CD4-positive, alpha-beta T cell treated with Interleukin-4 for 4 hours (primary cell): ENCODE results near the gene SLC9A4.

ENCODE experiments used
- DNase-seq: peaks from one replicate; pipeline ENCODE4 v3.0.0-alpha.2; 2020

Gene SLC9A4

GRCh38 chr2:102504833-102505232 is 31.8 kb downstream of the SLC9A4 start:
- DNase-seq, result no peak

GRCh38 chr2:102505290-102505689 is 32.3 kb downstream of the SLC9A4 start:
- DNase-seq, result no peak

GRCh38 chr2:102506743-102507142 is 33.7 kb downstream of the SLC9A4 start:
- DNase-seq, result no peak

GRCh38 chr2:102508863-102509262 is 35.8 kb downstream of the SLC9A4 start:
- DNase-seq, result no peak

GRCh38 chr2:102509749-102510148 is 36.7 kb downstream of the SLC9A4 start:
- no peak for DNase-seq

GRCh38 chr2:102510791-102511575 is 38.0 kb downstream of the SLC9A4 start:
- no peak for DNase-seq

GRCh38 chr2:102512161-102512560 is 39.1 kb downstream of the SLC9A4 start:
- no peak for DNase-seq

GRCh38 chr2:102513355-102513939 is 40.4 kb downstream of the SLC9A4 start:
- DNase-seq, result no peak

- no peak for DNase-seq
Observed at GRCh38 chr2:102514061-102514785, 41.2 kb downstream of the SLC9A4 start.

GRCh38 chr2:102515851-102516250 is 42.8 kb downstream of the SLC9A4 start:
- no peak for DNase-seq

GRCh38 chr2:102518170-102518569 is 45.1 kb downstream of the SLC9A4 start:
- DNase-seq, result no peak

GRCh38 chr2:102520009-102520408 is 47.0 kb downstream of the SLC9A4 start:
- no peak for DNase-seq

- no peak for DNase-seq
Observed at GRCh38 chr2:102520801-102521200, 47.8 kb downstream of the SLC9A4 start.

GRCh38 chr2:102522162-102522561 is 49.1 kb downstream of the SLC9A4 start:
- DNase-seq, result no peak

- DNase-seq, result peak; percentile 14
Observed at GRCh38 chr2:102522890-102523289, 49.9 kb downstream of the SLC9A4 start.

GRCh38 chr2:102523651-102524050 is 50.6 kb downstream of the SLC9A4 start:
- no peak for DNase-seq

- DNase-seq, result no peak
Observed at GRCh38 chr2:102527086-102527485, 54.1 kb downstream of the SLC9A4 start.

- no peak for DNase-seq
Observed at GRCh38 chr2:102538491-102538890, 65.5 kb downstream of the SLC9A4 start.

- no peak for DNase-seq
Observed at GRCh38 chr2:102540882-102541281, 67.9 kb downstream of the SLC9A4 start.

- DNase-seq, result no peak
Observed at GRCh38 chr2:102544182-102544581, 71.2 kb downstream of the SLC9A4 start.

- no peak for DNase-seq
Observed at GRCh38 chr2:102547462-102547861, 74.4 kb downstream of the SLC9A4 start.

GRCh38 chr2:102549027-102549426 is 76.0 kb downstream of the SLC9A4 start:
- no peak for DNase-seq

- no peak for DNase-seq
Observed at GRCh38 chr2:102550151-102550550, 77.1 kb downstream of the SLC9A4 start.
